HepG2 (cell line): ENCODE data around the gene CMKLR1. TPM values are rescaled to one million over a fixed set of nuclear protein-coding genes. Genes with fewer than 3 reads are reported as not detected.

Experiments
- ATAC-seq: fragments of 200-7000 bp; cut with Tn5 transposase; 3 replicates; pipeline ENCODE4 v1.9.1; 2020; ENCODE audit warnings: mild to moderate bottlenecking, moderate library complexity
- BruUV-seq: library from RNA; stranded (reverse); fragments of 400-500 nt; replicated peaks from 2 replicates; lab custom pipeline; 2021; lab: Mats Ljungman, UMichigan
- CTCF ChIA-PET: fragments of 300-600 bp; formaldehyde crosslinking; extraction: SDS; loops from one replicate; lab custom pipeline; 2021; ENCODE audit warnings: low total read pairs, inconsistent platforms, low intra/inter-chr PET ratio; lab: Yijun Ruan, JAX
- POLR2A ChIA-PET: fragments of 350-600 bp; sonication (Branson Sonifier 250); formaldehyde crosslinking; loops from one replicate; lab custom pipeline; 2020; ENCODE audit warnings: antibody characterized with exemption, inconsistent platforms; lab: Yijun Ruan, JAX
- DNase-seq: peaks from one replicate; pipeline ENCODE4 v3.0.0-alpha.2; 2015; ENCODE audit warnings: low spot score
- FAIRE-seq: peaks from 3 replicates; lab custom pipeline; 2011; peaks lifted over from hg19 to GRCh38; lab: Jason Lieb, UNC
- H2AFZ ChIP-seq: one replicate; pipeline ENCODE4 v1.6.1; 2011; ENCODE audit warnings: low read length, inconsistent platforms
- H3K27ac ChIP-seq: fragments of 300-600 bp; 3 replicates; pipeline ENCODE4 v1.8.0; 2011; ENCODE audit warnings: mixed run types, mild to moderate bottlenecking, mixed read lengths, low read length, inconsistent platforms; ENCODE audit not compliant: insufficient read depth; ENCODE audit errors: extremely low read length
- H3K27me3 ChIP-seq, 2 experiments: fragments of 200-600 bp in 1 of 2; 2 replicates in 1 of 2; 3 replicates in 1 of 2; pipeline versions ENCODE4 v1.6.0 to v1.8.0; 2011; ENCODE audit warnings: low read length in 2 of 2, mild to moderate bottlenecking in 2 of 2, moderate library complexity in 2 of 2, inconsistent platforms in 1 of 2; ENCODE audit not compliant: insufficient read depth in 2 of 2, control insufficient read depth in 1 of 2
- H3K36me3 ChIP-seq, 2 experiments: fragments of 200-600 bp in 1 of 2; replicated peaks in 1 of 2; 2 replicates in 1 of 2; 3 replicates in 1 of 2; pipeline versions ENCODE4 v1.5.1 to v1.8.0; 2011; ENCODE audit warnings: low read length in 2 of 2, inconsistent platforms in 1 of 2; ENCODE audit not compliant: insufficient read depth in 2 of 2, control insufficient read depth in 1 of 2
- H3K4me1 ChIP-seq: 2 replicates; pipeline ENCODE4 v1.5.1; 2012; ENCODE audit warnings: low read length, inconsistent platforms; ENCODE audit not compliant: insufficient read depth
- H3K4me2 ChIP-seq: 2 replicates; pipeline ENCODE4 v1.6.0; 2011; ENCODE audit warnings: low read depth, low read length, inconsistent platforms
- H3K4me3 ChIP-seq, 3 experiments: fragments of 200-600 bp in 1 of 3; sonication (generic), shearing (Covaris generic) in 1 of 3; replicated peaks in 1 of 3; 2 replicates each; pipeline ENCODE4 v1.5.1; 2011 to 2016; ENCODE audit warnings: low read length in 3 of 3, inconsistent platforms in 2 of 3, low read depth in 2 of 3, mild to moderate bottlenecking in 2 of 3, control low read depth in 1 of 3, mixed read lengths in 1 of 3; ENCODE audit not compliant: insufficient read depth in 1 of 3
- H3K79me2 ChIP-seq: one replicate; pipeline ENCODE4 v1.6.1; 2011; ENCODE audit warnings: low read length, inconsistent platforms; ENCODE audit not compliant: insufficient read depth
- H3K9ac ChIP-seq: 2 replicates; pipeline ENCODE4 v1.6.0; 2011; ENCODE audit warnings: mild to moderate bottlenecking, low read depth, low read length, inconsistent platforms; ENCODE audit not compliant: insufficient read depth
- H3K9me3 ChIP-seq: 2 replicates; pipeline ENCODE4 v1.5.1; 2012; ENCODE audit warnings: mild to moderate bottlenecking, low read length
- H4K20me1 ChIP-seq: 2 replicates; pipeline ENCODE4 v1.6.0; 2011; ENCODE audit warnings: inconsistent platforms, mild to moderate bottlenecking, low read length, moderate library complexity; ENCODE audit not compliant: insufficient read depth
- MIER3 ChIP-seq: IDR thresholded peaks from 2 replicates; pipeline ENCODE4 v1.6.1; 2016; ENCODE audit warnings: missing compliant biosample characterization, borderline replicate concordance
- ZBTB7B ChIP-seq: sonication (generic); formaldehyde crosslinking; IDR thresholded peaks from 2 replicates; pipeline ENCODE4 v1.4.0; 2020; ENCODE audit warnings: missing genetic modification reagents
- WGBS: methylation state at CpG from one replicate; pipeline ENCODE4 v1.1.6; 2017; ENCODE audit warnings: low lambda C conversion rate; 5-methylcytosine and 5-hydroxymethylcytosine counted together
- in situ Hi-C: cut with HindIII; loops from 2 replicates; pipeline ENCODE4 v1.10.0; 2017; ENCODE audit warnings: low pct_unique_long_range_greater_than_20kb; ENCODE audit not compliant: extremely low pct_ligation_motif_present
- intact Hi-C: fragments of 100-400 bp; cut with micrococcal nuclease; formaldehyde crosslinking; loops from one replicate; pipeline ENCODE4 v1.10.0; 2022; ENCODE audit not compliant: unreplicated experiment
- polyA plus RNA-seq, 8 experiments: library from polyadenylated mRNA; depleted of rRNA in 3 of 8; stranded (reverse) in 7 of 8; unstranded in 1 of 8; fragments of >200 nt; fragmentation: Illumina TruSeq in 4 of 8; extraction: Trizol in 4 of 8; gene quantifications; 2 replicates each; pipeline versions ENCODE4 v1.2.1 to v1.2.3, GENCODE V29; 2011 to 2016; ENCODE audit warnings: low read depth in 4 of 8, missing spikeins in 1 of 8, mixed read lengths in 1 of 8; ENCODE audit not compliant: insufficient read depth in 1 of 8
- total RNA-seq, 5 experiments: library from RNA; depleted of rRNA; stranded (reverse); fragments of >200 nt; fragmentation: Illumina TruSeq; extraction: Trizol; gene quantifications; 2 replicates each; pipeline ENCODE4 v1.2.3, GENCODE V29; 2016; ENCODE audit warnings: low read depth in 1 of 5
- TF ChIP-seq, protein P1 (sequence below): sonication (generic); formaldehyde crosslinking; IDR thresholded peaks from 2 replicates; pipeline ENCODE4 v1.5.1; 2020; ENCODE audit warnings: mild to moderate bottlenecking, missing genetic modification reagents
- TF ChIP-seq, protein P2 (sequence below): sonication (generic); formaldehyde crosslinking; IDR thresholded peaks from 2 replicates; pipeline ENCODE4 v1.5.0; 2020; ENCODE audit warnings: mild to moderate bottlenecking, missing genetic modification reagents, moderate library complexity

Gene CMKLR1
- total and polyA plus RNA-seq, 2 of the 13 experiments (the other 11 are each of a cell fraction or from before 2014, with no cell fraction given) = not detected

DNA sequence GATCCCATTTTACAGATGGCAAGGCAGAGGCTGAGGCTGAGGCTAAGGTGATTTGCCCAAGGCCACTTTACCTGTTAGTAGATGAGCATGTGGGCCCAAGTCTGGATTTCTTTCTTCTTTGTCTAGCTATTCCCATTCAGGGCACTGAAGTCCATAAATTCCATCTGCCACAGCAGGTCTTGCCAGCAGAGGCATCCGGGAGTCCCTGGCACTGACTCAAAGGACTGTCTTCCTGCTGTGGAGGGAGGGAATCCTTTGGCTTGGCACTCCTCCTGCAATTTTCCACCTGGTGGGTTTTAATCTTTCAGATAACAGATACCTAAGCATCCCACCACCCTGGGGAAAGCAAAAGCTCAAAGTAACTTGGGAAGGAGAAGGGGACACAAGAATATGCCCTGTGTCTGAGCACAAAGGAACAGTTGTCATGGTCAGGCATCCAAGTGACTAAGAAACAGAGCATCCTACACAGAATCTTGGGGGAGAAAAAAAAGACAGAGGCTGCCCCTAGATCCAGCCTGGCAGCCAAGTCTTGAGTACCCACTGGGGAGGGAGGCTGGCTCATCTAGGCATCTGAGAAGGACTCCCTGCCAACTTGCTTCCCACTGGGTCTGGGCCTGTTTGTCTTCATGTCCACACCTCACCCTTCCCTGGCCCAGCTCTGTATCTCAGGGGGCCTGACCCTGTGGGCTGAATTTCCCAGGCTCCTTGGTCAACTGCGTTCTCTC is 35.6 kb upstream of the CMKLR1 start (continued):
- TF ChIP-seq, protein P1, sequence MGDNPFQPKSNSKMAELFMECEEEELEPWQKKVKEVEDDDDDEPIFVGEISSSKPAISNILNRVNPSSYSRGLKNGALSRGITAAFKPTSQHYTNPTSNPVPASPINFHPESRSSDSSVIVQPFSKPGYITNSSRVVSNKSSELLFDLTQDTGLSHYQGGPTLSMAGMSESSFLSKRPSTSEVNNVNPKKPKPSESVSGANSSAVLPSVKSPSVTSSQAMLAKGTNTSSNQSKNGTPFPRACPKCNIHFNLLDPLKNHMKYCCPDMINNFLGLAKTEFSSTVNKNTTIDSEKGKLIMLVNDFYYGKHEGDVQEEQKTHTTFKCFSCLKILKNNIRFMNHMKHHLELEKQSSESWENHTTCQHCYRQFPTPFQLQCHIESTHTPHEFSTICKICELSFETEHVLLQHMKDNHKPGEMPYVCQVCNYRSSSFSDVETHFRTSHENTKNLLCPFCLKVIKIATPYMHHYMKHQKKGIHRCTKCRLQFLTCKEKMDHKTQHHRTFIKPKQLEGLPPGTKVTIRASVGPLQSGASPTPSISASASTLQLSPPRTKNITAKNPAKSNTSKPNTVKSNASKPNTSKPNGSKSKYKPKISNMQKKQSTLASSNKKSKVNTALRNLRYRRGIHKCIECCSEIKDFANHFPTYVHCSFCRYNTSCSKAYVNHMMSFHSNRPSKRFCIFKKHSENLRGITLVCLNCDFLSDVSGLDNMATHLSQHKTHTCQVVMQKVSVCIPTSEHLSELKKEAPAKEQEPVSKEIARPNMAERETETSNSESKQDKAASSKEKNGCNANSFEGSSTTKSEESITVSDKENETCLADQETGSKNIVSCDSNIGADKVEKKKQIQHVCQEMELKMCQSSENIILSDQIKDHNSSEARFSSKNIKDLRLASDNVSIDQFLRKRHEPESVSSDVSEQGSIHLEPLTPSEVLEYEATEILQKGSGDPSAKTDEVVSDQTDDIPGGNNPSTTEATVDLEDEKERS (CRISPR knock-in tag) = no peak

GRCh38 chr12:108373111-108373510 is 34.0 kb upstream of the CMKLR1 start:
- H3K27ac ChIP-seq = no peak overlapping the region
- no peak for ATAC-seq
- TF ChIP-seq MIER3 (CRISPR knock-in tag) (no peak), ZBTB7B (CRISPR knock-in tag) (no peak)
- TF ChIP-seq, protein P2, sequence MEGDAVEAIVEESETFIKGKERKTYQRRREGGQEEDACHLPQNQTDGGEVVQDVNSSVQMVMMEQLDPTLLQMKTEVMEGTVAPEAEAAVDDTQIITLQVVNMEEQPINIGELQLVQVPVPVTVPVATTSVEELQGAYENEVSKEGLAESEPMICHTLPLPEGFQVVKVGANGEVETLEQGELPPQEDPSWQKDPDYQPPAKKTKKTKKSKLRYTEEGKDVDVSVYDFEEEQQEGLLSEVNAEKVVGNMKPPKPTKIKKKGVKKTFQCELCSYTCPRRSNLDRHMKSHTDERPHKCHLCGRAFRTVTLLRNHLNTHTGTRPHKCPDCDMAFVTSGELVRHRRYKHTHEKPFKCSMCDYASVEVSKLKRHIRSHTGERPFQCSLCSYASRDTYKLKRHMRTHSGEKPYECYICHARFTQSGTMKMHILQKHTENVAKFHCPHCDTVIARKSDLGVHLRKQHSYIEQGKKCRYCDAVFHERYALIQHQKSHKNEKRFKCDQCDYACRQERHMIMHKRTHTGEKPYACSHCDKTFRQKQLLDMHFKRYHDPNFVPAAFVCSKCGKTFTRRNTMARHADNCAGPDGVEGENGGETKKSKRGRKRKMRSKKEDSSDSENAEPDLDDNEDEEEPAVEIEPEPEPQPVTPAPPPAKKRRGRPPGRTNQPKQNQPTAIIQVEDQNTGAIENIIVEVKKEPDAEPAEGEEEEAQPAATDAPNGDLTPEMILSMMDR (CRISPR knock-in tag) = peak; percentile 22; the same call in 1 of the 2 replicates
- POLR2A ChIA-PET = no interaction called here
- no peaks in the 10 kb centered on the region for H3K4me1 ChIP-seq
- no TSS peak for BruUV-seq
- peaks cover 16% of the 10 kb centered on the region for H3K9me3 ChIP-seq
- no peak overlapping the region for H3K4me3 ChIP-seq
- DNase-seq = no peak
- WGBS = 0% methylated on average over 1 of the region's 1 CpG
- H2AFZ ChIP-seq = no peak overlapping the region
- H4K20me1 ChIP-seq = no peaks in the 10 kb centered on the region
- FAIRE-seq = no peak
- H3K79me2 ChIP-seq = no peaks in the 10 kb centered on the region
- no peaks in the 10 kb centered on the region for H3K27me3 ChIP-seq
- no peak overlapping the region for H3K9ac ChIP-seq
- in situ Hi-C loops = no loop called here
- CTCF ChIA-PET = no interaction called here
- intact Hi-C loops = no loop called here
- no peak overlapping the region for H3K4me2 ChIP-seq
- H3K36me3 ChIP-seq = no peaks in the 10 kb centered on the region
